ENCODE data around the gene ZBTB24. TPM values are rescaled to one million over a fixed set of nuclear protein-coding genes. Genes with fewer than 3 reads are reported as not detected.

ZBTB24 gene
- total and polyA plus RNA-seq, 2 of the 13 experiments (the other 11 are each of a cell fraction or from before 2014, with no cell fraction given), result 1.5 to 6.2 TPM

GRCh38 chr6:109447087-109447486 is 35.9 kb downstream of the ZBTB24 start:
- in situ Hi-C loops (cut with HindIII; ENCODE audit: extremely low pct_ligation_motif_present, low pct_unique_long_range_greater_than_20kb) (no loop called here), intact Hi-C loops (cut with micrococcal nuclease; ENCODE audit: unreplicated experiment) (no loop called here)
- Histone ChIP-seq H3K4me2 (ENCODE audit: low read depth, low read length) (no peak overlapping the region), H2AFZ (ENCODE audit: low read length) (no peak overlapping the region), H3K9ac (ENCODE audit: insufficient read depth, low read depth, low read length) (no peak overlapping the region), H3K27me3 (ENCODE audit: control insufficient read depth in 1 of 2, insufficient read depth in 2 of 2, low read length in 2 of 2) (no peaks in the 10 kb centered on the region), H4K20me1 (ENCODE audit: insufficient read depth, low read length) (no peaks in the 10 kb centered on the region), H3K4me3 (replicated peaks in 1 of 3; ENCODE audit: insufficient read depth in 1 of 3, low read depth in 2 of 3, low read length in 3 of 3) (no peak overlapping the region), H3K4me1 (ENCODE audit: insufficient read depth, low read length) (peaks cover 6% of the 10 kb centered on the region), H3K9me3 (ENCODE audit: low read length) (no peaks in the 10 kb centered on the region), H3K27ac (ENCODE audit: extremely low read length, insufficient read depth, low read length) (no peak overlapping the region), H3K79me2 (ENCODE audit: insufficient read depth, low read length) (no peaks in the 10 kb centered on the region), H3K36me3 (replicated peaks in 1 of 2; ENCODE audit: control insufficient read depth in 1 of 2, insufficient read depth in 2 of 2, low read length in 2 of 2) (peaks cover 2 to 10% of the 10 kb centered on the region in 2 experiments; a peak in 3 of 5 replicates)
- BruUV-seq (replicated peaks), result no TSS peak
- TF ChIP-seq AGO2 (optimal IDR thresholded peaks at IDR 0.05; ENCODE audit: low read depth, low read length) (peak; percentile 38), HNF4A (CRISPR knock-in tag; IDR thresholded peaks at IDR 0.05) (no peak)
- ChIA-PET CTCF (ENCODE audit: low intra/inter-chr PET ratio, low total read pairs) (no interaction called here), POLR2A (interaction anchor here (1.0 kb wide), 1 partner anchor 63 kb away, joined by 3 read pairs; no protein-coding TSS in a partner anchor)
- no peak for FAIRE-seq
- WGBS (ENCODE audit: low lambda C conversion rate), result 92% methylated on average over 6 of the region's 10 CpGs
- no peak for ATAC-seq
- no peak for DNase-seq (ENCODE audit: low spot score)

DNA sequence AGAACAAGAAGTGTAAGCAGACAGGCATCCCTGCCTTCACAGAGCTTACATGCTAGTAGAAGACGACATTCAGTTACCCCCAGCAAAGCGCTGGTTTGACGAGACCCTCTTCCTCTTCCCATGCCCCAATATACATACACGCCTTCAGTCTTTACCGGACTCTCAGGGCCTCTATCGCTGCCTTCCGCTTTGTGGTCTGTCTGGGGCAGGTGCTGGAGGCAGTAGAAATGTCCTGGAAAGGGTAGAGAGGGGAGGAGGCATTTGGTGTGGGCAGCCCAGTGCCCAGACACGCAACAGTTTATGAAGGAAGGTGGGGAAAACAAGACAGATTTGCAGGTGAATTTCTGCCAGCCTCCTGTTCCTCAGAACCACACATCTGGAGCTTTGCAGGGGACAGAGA is 36.5 kb downstream of the ZBTB24 start:
- Histone ChIP-seq H3K4me2 (ENCODE audit: low read depth, low read length) (no peak overlapping the region), H3K79me2 (ENCODE audit: insufficient read depth, low read length) (peaks cover 5% of the 10 kb centered on the region), H2AFZ (ENCODE audit: low read length) (no peak overlapping the region), H3K27ac (ENCODE audit: extremely low read length, insufficient read depth, low read length) (no peak overlapping the region), H4K20me1 (ENCODE audit: insufficient read depth, low read length) (no peaks in the 10 kb centered on the region), H3K27me3 (ENCODE audit: control insufficient read depth in 1 of 2, insufficient read depth in 2 of 2, low read length in 2 of 2) (no peaks in the 10 kb centered on the region), H3K36me3 (replicated peaks in 1 of 2; ENCODE audit: control insufficient read depth in 1 of 2, insufficient read depth in 2 of 2, low read length in 2 of 2) (peaks cover 2 to 10% of the 10 kb centered on the region in 2 experiments; a peak in 3 of 5 replicates), H3K4me1 (ENCODE audit: insufficient read depth, low read length) (peaks cover 11% of the 10 kb centered on the region), H3K9ac (ENCODE audit: insufficient read depth, low read depth, low read length) (no peak overlapping the region), H3K9me3 (ENCODE audit: low read length) (no peaks in the 10 kb centered on the region), H3K4me3 (replicated peaks in 1 of 3; ENCODE audit: insufficient read depth in 1 of 3, low read depth in 2 of 3, low read length in 3 of 3) (no peak overlapping the region)
- ChIA-PET POLR2A (interaction anchor here (1.0 kb wide), 1 partner anchor 63 kb away, joined by 3 read pairs; no protein-coding TSS in a partner anchor), CTCF (ENCODE audit: low intra/inter-chr PET ratio, low total read pairs) (no interaction called here)
- DNase-seq (ENCODE audit: low spot score) (no peak), FAIRE-seq (no peak), ATAC-seq (no peak)
- intact Hi-C loops (cut with micrococcal nuclease; ENCODE audit: unreplicated experiment), result no loop called here
- 93% methylated on average over 8 of the region's 8 CpGs for WGBS (ENCODE audit: low lambda C conversion rate)
- TF ChIP-seq DPF2 (CRISPR knock-in tag; IDR thresholded peaks at IDR 0.05; ENCODE audit: borderline replicate concordance, low read depth), result no peak
- TF ChIP-seq ZNF124 (CRISPR knock-in tag; IDR thresholded peaks at IDR 0.05), result no peak
- TF ChIP-seq, protein P1, sequence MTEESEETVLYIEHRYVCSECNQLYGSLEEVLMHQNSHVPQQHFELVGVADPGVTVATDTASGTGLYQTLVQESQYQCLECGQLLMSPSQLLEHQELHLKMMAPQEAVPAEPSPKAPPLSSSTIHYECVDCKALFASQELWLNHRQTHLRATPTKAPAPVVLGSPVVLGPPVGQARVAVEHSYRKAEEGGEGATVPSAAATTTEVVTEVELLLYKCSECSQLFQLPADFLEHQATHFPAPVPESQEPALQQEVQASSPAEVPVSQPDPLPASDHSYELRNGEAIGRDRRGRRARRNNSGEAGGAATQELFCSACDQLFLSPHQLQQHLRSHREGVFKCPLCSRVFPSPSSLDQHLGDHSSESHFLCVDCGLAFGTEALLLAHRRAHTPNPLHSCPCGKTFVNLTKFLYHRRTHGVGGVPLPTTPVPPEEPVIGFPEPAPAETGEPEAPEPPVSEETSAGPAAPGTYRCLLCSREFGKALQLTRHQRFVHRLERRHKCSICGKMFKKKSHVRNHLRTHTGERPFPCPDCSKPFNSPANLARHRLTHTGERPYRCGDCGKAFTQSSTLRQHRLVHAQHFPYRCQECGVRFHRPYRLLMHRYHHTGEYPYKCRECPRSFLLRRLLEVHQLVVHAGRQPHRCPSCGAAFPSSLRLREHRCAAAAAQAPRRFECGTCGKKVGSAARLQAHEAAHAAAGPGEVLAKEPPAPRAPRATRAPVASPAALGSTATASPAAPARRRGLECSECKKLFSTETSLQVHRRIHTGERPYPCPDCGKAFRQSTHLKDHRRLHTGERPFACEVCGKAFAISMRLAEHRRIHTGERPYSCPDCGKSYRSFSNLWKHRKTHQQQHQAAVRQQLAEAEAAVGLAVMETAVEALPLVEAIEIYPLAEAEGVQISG (CRISPR knock-in tag; IDR thresholded peaks at IDR 0.05), result no peak
- no peak for TF ChIP-seq ZXDC (CRISPR knock-in tag; IDR thresholded peaks at IDR 0.05)
- no peak for TF ChIP-seq FOXK2 (IDR thresholded peaks at IDR 0.05)
- TF ChIP-seq CCAR2 (optimal IDR thresholded peaks at IDR 0.05; ENCODE audit: low read depth, low read length), result no peak
- TF ChIP-seq ZNF501 (CRISPR knock-in tag; IDR thresholded peaks at IDR 0.05), result no peak
- TF ChIP-seq ZNF629 (CRISPR knock-in tag; conservative IDR thresholded peaks at IDR 0.05), result no peak
- TF ChIP-seq HOXA3 (CRISPR knock-in tag; IDR thresholded peaks at IDR 0.05), result no peak
- TF ChIP-seq TCF7L2 (IDR thresholded peaks at IDR 0.05; ENCODE audit: low read depth, low read length), result no peak
- no peak for TF ChIP-seq HNF4G (IDR thresholded peaks at IDR 0.05; ENCODE audit: borderline replicate concordance, low read depth, low read length)
- no peak for TF ChIP-seq HNF4G (CRISPR knock-in tag; IDR thresholded peaks at IDR 0.05; ENCODE audit: borderline replicate concordance, low read depth)
- TF ChIP-seq CREBL2 (CRISPR knock-in tag; IDR thresholded peaks at IDR 0.05; ENCODE audit: borderline replicate concordance), result no peak
- BruUV-seq (replicated peaks), result no TSS peak
- in situ Hi-C loops (cut with HindIII; ENCODE audit: extremely low pct_ligation_motif_present, low pct_unique_long_range_greater_than_20kb), result no loop called here
